Upper lobe of left lung (tissue), 6 donors: ENCODE measurements around the gene MARCHF4. TPM values are rescaled to one million over a fixed set of nuclear protein-coding genes. Genes with fewer than 3 reads are reported as not detected.

Experiments used
- ATAC-seq, 2 donors: fragments of 200-7000 bp; cut with Tn5 transposase; one replicate each; pipeline ENCODE4 v1.9.1; 2022; ENCODE audit warnings: mild to moderate bottlenecking in 2 of 2, moderate library complexity in 2 of 2; ENCODE audit not compliant: low FRiP score in 2 of 2
- DNase-seq, 2 donors: peaks; one replicate each; pipeline ENCODE4 v3.0.0-alpha.2; 2019 to 2020
- H3K27ac ChIP-seq, 4 donors: fragments of 200-600 bp; sonication (generic); one replicate each; pipeline ENCODE4 v1.5.1; 2016 to 2019
- H3K27me3 ChIP-seq, 4 donors: fragments of 200-600 bp; sonication (generic); one replicate each; pipeline ENCODE4 v1.5.1; 2017 to 2019
- H3K36me3 ChIP-seq, 4 donors: fragments of 200-600 bp; sonication (generic); one replicate each; pipeline ENCODE4 v1.5.1; 2016 to 2019
- H3K4me1 ChIP-seq, 4 donors: fragments of 200-600 bp; sonication (generic); one replicate each; pipeline ENCODE4 v1.5.1; 2018 to 2019
- H3K4me3 ChIP-seq, 4 donors: fragments of 200-600 bp; sonication (generic); one replicate each; pipeline ENCODE4 v1.5.1; 2017 to 2019; ENCODE audit warnings: mild to moderate bottlenecking in 2 of 4, moderate library complexity in 1 of 4
- H3K9me3 ChIP-seq, 4 donors: fragments of 200-600 bp; sonication (generic); one replicate each; pipeline ENCODE4 v1.5.1; 2018 to 2019
- EP300 ChIP-seq, 4 donors: sonication (generic); formaldehyde crosslinking; IDR thresholded peaks; one replicate each; pipeline ENCODE4 v1.5.1; 2017; ENCODE audit warnings: antibody characterized with exemption in 4 of 4, control low read depth in 2 of 4
- POLR2A ChIP-seq, 4 donors: fragments of 450-650 bp; IDR thresholded peaks; one replicate each; pipeline ENCODE4 v1.5.1; 2016 to 2017; ENCODE audit warnings: antibody characterized with exemption in 4 of 4, mild to moderate bottlenecking in 2 of 4
- POLR2AphosphoS5 ChIP-seq, 2 donors: sonication (generic); formaldehyde crosslinking; IDR thresholded peaks; one replicate each; pipeline ENCODE4 v1.5.1; 2017; ENCODE audit warnings: antibody characterized with exemption in 2 of 2
- WGBS, 2 donors: methylation state at CpG; one replicate each; pipeline ENCODE4 v1.1.5; 2017 to 2018; 5-methylcytosine and 5-hydroxymethylcytosine counted together
- total RNA-seq, 6 donors: library from RNA; depleted of rRNA in 4 of 6; stranded (reverse); fragments of >200 nt in 4 of 6; gene quantifications; one replicate each; pipeline versions ENCODE4 v1.1.0 to v1.2.1, GENCODE V29; 2016 to 2021
- TF ChIP-seq, protein P1 (sequence below), 6 experiments: fragments of 450-650 bp in 4 of 6; fragments of 200-600 bp in 2 of 6; sonication (generic) in 2 of 6; IDR thresholded peaks; one replicate each; pipeline ENCODE4 v1.5.1; 2016 to 2019; ENCODE audit warnings: antibody characterized with exemption in 6 of 6
- donor health status: DM: no; HTN: no; CAD: no; lungs with moderate emphysema.
- donor health status: DM: no; HTN: yes; CAD: no; lungs with severe emphysema.

Gene MARCHF4
- total RNA-seq, 6 donors from 2014 or later: 0.06 to 0.10 TPM; not detected in 4

DNA sequence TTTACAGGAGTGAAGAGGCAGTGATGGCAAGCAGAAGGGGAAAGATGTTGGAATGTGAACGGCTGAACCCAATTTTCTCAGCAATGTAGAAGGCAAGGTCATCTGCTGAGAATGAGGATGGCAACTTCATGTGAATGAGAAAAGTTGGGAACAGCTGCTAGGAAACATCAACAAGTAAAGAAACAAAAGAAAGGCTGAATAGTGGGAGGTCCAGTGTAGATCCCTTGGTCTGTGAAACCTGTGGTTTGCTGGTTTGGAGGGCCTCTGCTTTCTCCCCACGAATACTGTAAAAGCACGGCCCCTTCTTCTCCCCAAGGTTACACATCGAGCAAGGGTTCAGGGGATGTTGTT, 27.4 kb downstream of the MARCHF4 start:
- DNase-seq (no peak), ATAC-seq (no peak)
- Histone ChIP-seq H3K27me3 (no peaks in the 10 kb centered on the region), H3K4me3 (no peak overlapping the region), H3K9me3 (no peaks in the 10 kb centered on the region), H3K4me1 (peaks cover 5 to 13% (median 10%) of the 10 kb centered on the region in 4 donors), H3K36me3 (no peaks in the 10 kb centered on the region), H3K27ac (no peak overlapping the region)
- no peak for TF ChIP-seq POLR2A (IDR thresholded peaks at IDR 0.05)
- no peak for TF ChIP-seq POLR2AphosphoS5 (IDR thresholded peaks at IDR 0.05)
- TF ChIP-seq, protein P1, sequence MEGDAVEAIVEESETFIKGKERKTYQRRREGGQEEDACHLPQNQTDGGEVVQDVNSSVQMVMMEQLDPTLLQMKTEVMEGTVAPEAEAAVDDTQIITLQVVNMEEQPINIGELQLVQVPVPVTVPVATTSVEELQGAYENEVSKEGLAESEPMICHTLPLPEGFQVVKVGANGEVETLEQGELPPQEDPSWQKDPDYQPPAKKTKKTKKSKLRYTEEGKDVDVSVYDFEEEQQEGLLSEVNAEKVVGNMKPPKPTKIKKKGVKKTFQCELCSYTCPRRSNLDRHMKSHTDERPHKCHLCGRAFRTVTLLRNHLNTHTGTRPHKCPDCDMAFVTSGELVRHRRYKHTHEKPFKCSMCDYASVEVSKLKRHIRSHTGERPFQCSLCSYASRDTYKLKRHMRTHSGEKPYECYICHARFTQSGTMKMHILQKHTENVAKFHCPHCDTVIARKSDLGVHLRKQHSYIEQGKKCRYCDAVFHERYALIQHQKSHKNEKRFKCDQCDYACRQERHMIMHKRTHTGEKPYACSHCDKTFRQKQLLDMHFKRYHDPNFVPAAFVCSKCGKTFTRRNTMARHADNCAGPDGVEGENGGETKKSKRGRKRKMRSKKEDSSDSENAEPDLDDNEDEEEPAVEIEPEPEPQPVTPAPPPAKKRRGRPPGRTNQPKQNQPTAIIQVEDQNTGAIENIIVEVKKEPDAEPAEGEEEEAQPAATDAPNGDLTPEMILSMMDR (IDR thresholded peaks at IDR 0.05): no peak
- TF ChIP-seq EP300 (IDR thresholded peaks at IDR 0.05): no peak
- WGBS, 2 donors: 69 to 74% methylated on average over 4 of the region's 4 CpGs

DNA sequence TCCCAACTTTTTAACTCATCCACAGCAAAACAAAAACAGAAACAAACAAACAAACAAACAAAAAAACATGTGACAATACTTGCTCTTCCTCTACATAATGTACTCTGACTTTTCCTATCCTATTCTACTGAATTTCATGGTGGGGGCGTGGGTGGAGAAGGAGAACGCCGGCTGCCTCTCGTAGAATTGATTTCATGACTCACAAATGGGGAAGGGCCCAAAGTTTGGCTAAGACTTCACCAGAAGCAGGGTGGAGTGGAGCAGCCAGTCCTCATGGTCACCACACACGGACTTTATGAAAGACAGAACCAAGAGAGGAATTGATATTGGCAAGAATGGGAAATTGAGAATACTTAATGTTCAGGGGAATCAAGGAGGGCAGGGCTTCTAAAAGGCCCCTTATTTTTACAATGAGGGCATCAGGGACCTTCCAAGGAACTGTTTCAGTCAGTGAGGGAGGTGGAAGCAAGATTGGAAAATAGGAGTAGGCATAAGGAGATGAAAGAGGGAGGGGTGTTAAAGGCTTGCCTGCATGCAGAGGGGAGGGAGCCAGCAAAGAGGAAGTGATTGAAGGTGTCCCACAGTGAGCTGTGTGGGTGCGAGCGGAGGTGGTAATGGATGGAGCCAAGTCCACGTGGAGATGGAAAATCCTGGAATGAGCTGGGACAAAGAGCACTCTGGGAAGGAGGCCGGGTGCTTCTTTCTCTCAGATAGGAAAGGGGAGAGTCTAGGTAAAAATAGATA, 27.9 kb downstream of the MARCHF4 start:
- WGBS, 2 donors: 82% methylated on average over 9 of the region's 9 CpGs
- Histone ChIP-seq H3K27me3 (no peaks in the 10 kb centered on the region), H3K27ac (no peak overlapping the region), H3K9me3 (no peaks in the 10 kb centered on the region), H3K4me1 (peaks cover 9 to 19% (median 14%) of the 10 kb centered on the region in 4 donors), H3K36me3 (no peaks in the 10 kb centered on the region), H3K4me3 (no peak overlapping the region)
- DNase-seq: no peak
- ATAC-seq: no peak
- TF ChIP-seq EP300 (IDR thresholded peaks at IDR 0.05) (no peak), POLR2A (IDR thresholded peaks at IDR 0.05) (no peak), POLR2AphosphoS5 (IDR thresholded peaks at IDR 0.05) (no peak)
- TF ChIP-seq, protein P1 (IDR thresholded peaks at IDR 0.05): no peak

DNA sequence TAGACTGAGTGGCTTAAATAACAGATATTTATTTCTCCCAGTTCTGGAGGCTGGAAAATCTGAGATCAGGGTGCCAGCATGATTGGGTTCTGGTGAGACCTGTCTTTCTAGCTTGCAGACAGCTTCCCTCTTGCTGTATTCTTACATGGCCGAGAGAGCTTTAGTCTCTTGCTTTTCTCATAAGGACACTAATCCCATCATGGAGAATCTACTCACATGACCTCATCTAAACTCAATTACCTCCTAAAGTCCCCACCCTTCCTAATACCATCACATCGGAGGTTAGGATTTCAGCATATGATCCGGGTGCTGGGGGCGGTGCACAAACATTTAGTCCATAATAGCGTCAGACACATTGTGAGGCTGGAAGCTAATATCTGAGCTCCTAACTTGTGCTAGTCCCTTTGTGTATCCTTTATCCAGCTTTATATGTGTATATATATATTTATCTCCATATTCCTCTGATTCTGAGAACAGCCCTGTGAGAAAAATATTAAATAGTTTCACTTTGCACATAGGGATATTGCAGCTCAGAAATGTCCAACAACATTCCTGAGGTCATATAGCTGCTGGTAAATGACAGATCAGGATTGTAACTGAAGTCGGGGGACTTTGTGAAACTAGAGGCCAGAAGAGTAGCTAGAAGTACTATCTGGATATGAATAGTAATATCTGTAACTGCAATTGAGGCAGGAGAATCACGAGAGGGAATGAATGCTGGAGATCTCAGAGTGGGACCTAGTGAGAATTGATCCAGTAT, 28.9 kb downstream of the MARCHF4 start:
- H3K4me1 ChIP-seq: peaks cover 9 to 21% (median 14%) of the 10 kb centered on the region in 4 donors
- H3K4me3 ChIP-seq: no peak overlapping the region
- 67 to 82% methylated on average over 7 of the region's 7 CpGs for WGBS, 2 donors
- H3K27me3 ChIP-seq: no peaks in the 10 kb centered on the region
- no peak for DNase-seq
- TF ChIP-seq POLR2AphosphoS5 (IDR thresholded peaks at IDR 0.05): no peak
- TF ChIP-seq, protein P1 (IDR thresholded peaks at IDR 0.05): no peak
- no peak overlapping the region for H3K27ac ChIP-seq
- no peak for ATAC-seq
- H3K9me3 ChIP-seq: no peaks in the 10 kb centered on the region
- no peaks in the 10 kb centered on the region for H3K36me3 ChIP-seq

DNA sequence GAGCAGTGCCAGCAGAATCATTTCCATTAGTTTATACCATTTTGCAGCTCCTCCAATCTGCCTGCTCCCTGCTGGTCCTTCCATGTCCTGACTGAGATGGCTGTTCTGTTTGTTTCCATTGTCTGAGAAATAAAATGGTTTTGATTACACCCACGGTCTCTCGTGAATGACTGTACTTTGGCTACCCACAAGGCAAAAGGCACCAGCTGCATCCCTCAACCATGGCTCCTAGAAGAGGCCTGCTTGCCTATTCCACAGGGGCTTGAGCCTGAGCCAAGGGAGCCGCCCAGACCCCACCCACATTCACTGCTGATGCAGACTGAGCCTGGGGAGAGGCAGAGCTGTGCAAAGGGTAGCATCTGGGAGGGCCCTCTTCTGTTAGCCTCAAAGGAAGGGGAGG, 31.2 kb downstream of the MARCHF4 start:
- Histone ChIP-seq H3K27me3 (no peaks in the 10 kb centered on the region), H3K4me1 (peaks cover 9 to 21% (median 14%) of the 10 kb centered on the region in 4 donors), H3K27ac (no peak overlapping the region), H3K4me3 (no peak overlapping the region), H3K9me3 (no peaks in the 10 kb centered on the region), H3K36me3 (no peaks in the 10 kb centered on the region)
- peak in 1 of 2 donors; percentile 35 for ATAC-seq
- DNase-seq: peak in 1 of 2 donors; percentile 15
- no peak for TF ChIP-seq POLR2A (IDR thresholded peaks at IDR 0.05)
- TF ChIP-seq, protein P1 (IDR thresholded peaks at IDR 0.05): no peak
- no peak for TF ChIP-seq POLR2AphosphoS5 (IDR thresholded peaks at IDR 0.05)
- TF ChIP-seq EP300 (IDR thresholded peaks at IDR 0.05): no peak
- 60 to 75% methylated on average over 3 of the region's 3 CpGs for WGBS, 2 donors
